ENCODE data around the gene OVOL3. TPM values are rescaled to one million over a fixed set of nuclear protein-coding genes. Genes with fewer than 3 reads are reported as not detected.

Gene OVOL3
- total RNA-seq, 1 donor from 2014 or later: not detected

Other genes with a start within 250 kb of the OVOL3 start
- gene APLP1, start 242.6 kb upstream of the OVOL3 start, total RNA-seq: 179 TPM
- 3.0 TPM for gene NFKBID, start 210.6 kb upstream of the OVOL3 start, total RNA-seq
- not detected for gene HCST, start 208.6 kb upstream of the OVOL3 start, total RNA-seq
- gene TYROBP, start 202.8 kb upstream of the OVOL3 start, total RNA-seq: 3.1 TPM
- gene LRFN3, start 174.8 kb upstream of the OVOL3 start, total RNA-seq: 10.5 TPM
- 10.6 TPM for gene SDHAF1, start 116.0 kb upstream of the OVOL3 start, total RNA-seq
- not detected for gene SYNE4, start 102.3 kb upstream of the OVOL3 start, total RNA-seq
- 5.3 TPM for gene ALKBH6, start 96.9 kb upstream of the OVOL3 start, total RNA-seq
- 27.1 TPM for gene CLIP3, start 78.3 kb upstream of the OVOL3 start, total RNA-seq
- 1.9 TPM for gene THAP8, start 56.9 kb upstream of the OVOL3 start, total RNA-seq
- gene WDR62, start 56.2 kb upstream of the OVOL3 start, total RNA-seq: 0.78 TPM
- 64.7 TPM for gene POLR2I, start 3.7 kb downstream of the OVOL3 start, total RNA-seq
- gene TBCB, start 4.3 kb downstream of the OVOL3 start, total RNA-seq: 373 TPM
- 103 TPM for gene CAPNS1, start 28.9 kb downstream of the OVOL3 start, total RNA-seq
- 3.9 TPM for gene COX7A1, start 41.3 kb downstream of the OVOL3 start, total RNA-seq
- gene ZNF565, start 103.5 kb downstream of the OVOL3 start, total RNA-seq: 21.7 TPM
- gene ZNF146, start 104.0 kb downstream of the OVOL3 start, total RNA-seq: 86.9 TPM